Measurements from ENCODE around the gene TMEM72.

The TMEM72 gene

GRCh38 chr10:44978213-44978569 is 67.1 kb downstream of the TMEM72 start:
- intact Hi-C loops (cut with DNase I; ENCODE audit: low total_unique reads) = loop anchor here (10.0 kb wide), 1 partner anchor 103 kb away; no protein-coding TSS in a partner anchor
- peak; percentile 21 to 60 for DNase-seq
- no peaks in the 10 kb centered on the region for H3K9me3 ChIP-seq
- H3K27ac ChIP-seq = peak overlapping the region; percentile 90 to 96
- peak overlapping the region; percentile 72 to 85 for H3K4me3 ChIP-seq
- TF ChIP-seq CTCF (IDR thresholded peaks at IDR 0.05) = no peak
- peaks cover 11 to 84% (median 67%) of the 10 kb centered on the region in 4 donors for H3K4me1 ChIP-seq
- H3K27me3 ChIP-seq = no peaks in the 10 kb centered on the region
- peaks cover 7 to 23% (median 18%) of the 10 kb centered on the region in 3 donors for H3K36me3 ChIP-seq

GRCh38 chr10:44978570-44979280 is 67.6 kb downstream of the TMEM72 start, which contains the start of gene DEPP1:
Gene DEPP1, minus strand, starts transcription at chr10:44978809. Its CDS starts 779 bp downstream, at chr10:44978030.
- Histone ChIP-seq H3K36me3 (peaks cover 7 to 23% (median 18%) of the 10 kb centered on the region in 3 donors), H3K27me3 (no peaks in the 10 kb centered on the region), H3K4me1 (peaks cover 11 to 85% (median 71%) of the 10 kb centered on the region in 4 donors), H3K4me3 (peak within 1 kb of the TSS; percentile 72 to 85), H3K9me3 (no peaks in the 10 kb centered on the region), H3K27ac (peak within 1 kb of the TSS; percentile 90 to 96)
- intact Hi-C loops (cut with DNase I; ENCODE audit: low total_unique reads) = loop anchor here (10.0 kb wide), 1 partner anchor 104 kb away; no protein-coding TSS in a partner anchor
- peak in 1 of 2 experiments; percentile 32 for TF ChIP-seq CTCF (IDR thresholded peaks at IDR 0.05)
- peak; percentile 97 for DNase-seq

- H3K9me3 ChIP-seq = no peaks in the 10 kb centered on the region
- DNase-seq = peak; percentile 25 to 67
- H3K36me3 ChIP-seq = peaks cover 7 to 24% (median 23%) of the 10 kb centered on the region in 3 donors
- no peak for TF ChIP-seq CTCF (IDR thresholded peaks at IDR 0.05)
- intact Hi-C loops (cut with DNase I; ENCODE audit: low total_unique reads) = loop anchor here (5.0 to 10.0 kb wide), 2 partner anchors 105 to 1007 kb away; no protein-coding TSS in a partner anchor
- H3K27ac ChIP-seq = peak overlapping the region; percentile 90 to 96
- H3K4me3 ChIP-seq = peak overlapping the region in 1 of 2 donors; percentile 72
- H3K4me1 ChIP-seq = peaks cover 11 to 85% (median 70%) of the 10 kb centered on the region in 4 donors
- no peaks in the 10 kb centered on the region for H3K27me3 ChIP-seq
These were observed 68.4 kb downstream of the TMEM72 start for GRCh38 chr10:44979281-44980191.

- H3K27ac ChIP-seq = peak overlapping the region; percentile 90 to 96
- intact Hi-C loops (cut with DNase I; ENCODE audit: low total_unique reads) = loop anchor here (5.0 kb wide), 1 partner anchor 1008 kb away; no protein-coding TSS in a partner anchor
- no peak for TF ChIP-seq CTCF (IDR thresholded peaks at IDR 0.05)
- no peaks in the 10 kb centered on the region for H3K9me3 ChIP-seq
- H3K4me1 ChIP-seq = peaks cover 11 to 87% (median 75%) of the 10 kb centered on the region in 4 donors
- peak; percentile 22 to 67 for DNase-seq
- H3K27me3 ChIP-seq = no peaks in the 10 kb centered on the region
- peaks cover 7 to 33% (median 28%) of the 10 kb centered on the region in 3 donors for H3K36me3 ChIP-seq
- H3K4me3 ChIP-seq = no peak overlapping the region
These were observed 69.4 kb downstream of the TMEM72 start for GRCh38 chr10:44980309-44981171.

All from tibial artery (tissue), 4 donors.